Measurements from ENCODE around the gene WDR27. TPM values are rescaled to one million over a fixed set of nuclear protein-coding genes. Genes with fewer than 3 reads are reported as not detected.

The WDR27 gene
- total RNA-seq, 1 donor from 2014 or later: 41.5 TPM

GRCh38 chr6:169623975-169624374 is 77.9 kb downstream of the WDR27 start:
- intact Hi-C loops (cut with DNase I): no loop called here
- no peak for TF ChIP-seq POLR2A (IDR thresholded peaks at IDR 0.05)
- no peak for TF ChIP-seq POLR2AphosphoS5 (IDR thresholded peaks at IDR 0.05; ENCODE audit: insufficient read depth in 1 of 2, low read depth in 1 of 2)
- no peak for TF ChIP-seq CTCF (IDR thresholded peaks at IDR 0.05)

GRCh38 chr6:169623343-169623742 is 78.5 kb downstream of the WDR27 start:
- H3K27me3 ChIP-seq: no peaks in the 10 kb centered on the region
- DNase-seq (ENCODE audit: extremely low spot score in 2 of 2): no peak
- H3K27ac ChIP-seq: no peak overlapping the region
- H3K4me3 ChIP-seq: no peak overlapping the region
- no peak for TF ChIP-seq POLR2AphosphoS5 (IDR thresholded peaks at IDR 0.05; ENCODE audit: insufficient read depth in 1 of 2, low read depth in 1 of 2)
- TF ChIP-seq CTCF (IDR thresholded peaks at IDR 0.05): no peak
- TF ChIP-seq POLR2A (IDR thresholded peaks at IDR 0.05): no peak
- intact Hi-C loops (cut with DNase I): no loop called here
- H3K4me1 ChIP-seq: no peaks in the 10 kb centered on the region
- H3K9me3 ChIP-seq: no peaks in the 10 kb centered on the region
- H3K36me3 ChIP-seq: peaks cover 0 to 23% of the 10 kb centered on the region in 2 donors

More at GRCh38 chr6:169623975-169624374, 77.9 kb downstream of the WDR27 start:
- no peaks in the 10 kb centered on the region for H3K9me3 ChIP-seq
- H3K4me3 ChIP-seq: no peak overlapping the region
- no peak overlapping the region for H3K27ac ChIP-seq
- H3K36me3 ChIP-seq: peaks cover 0 to 23% of the 10 kb centered on the region in 2 donors
- DNase-seq (ENCODE audit: extremely low spot score in 2 of 2): no peak
- no peaks in the 10 kb centered on the region for H3K27me3 ChIP-seq
- H3K4me1 ChIP-seq: no peaks in the 10 kb centered on the region

GRCh38 chr6:169622618-169623017 is 79.2 kb downstream of the WDR27 start:
- Histone ChIP-seq H3K9me3 (no peaks in the 10 kb centered on the region), H3K4me3 (no peak overlapping the region), H3K4me1 (no peaks in the 10 kb centered on the region), H3K36me3 (peaks cover 0 to 20% of the 10 kb centered on the region in 2 donors), H3K27ac (no peak overlapping the region), H3K27me3 (no peaks in the 10 kb centered on the region)
- TF ChIP-seq CTCF (IDR thresholded peaks at IDR 0.05) (no peak), POLR2AphosphoS5 (IDR thresholded peaks at IDR 0.05; ENCODE audit: insufficient read depth in 1 of 2, low read depth in 1 of 2) (no peak), POLR2A (IDR thresholded peaks at IDR 0.05) (no peak)
- no peak for DNase-seq (ENCODE audit: extremely low spot score in 2 of 2)
- intact Hi-C loops (cut with DNase I): no loop called here

- intact Hi-C loops (cut with DNase I): no loop called here
- Histone ChIP-seq H3K9me3 (no peaks in the 10 kb centered on the region), H3K36me3 (peaks cover 0 to 16% of the 10 kb centered on the region in 2 donors), H3K4me1 (no peaks in the 10 kb centered on the region), H3K27me3 (no peaks in the 10 kb centered on the region), H3K27ac (no peak overlapping the region), H3K4me3 (no peak overlapping the region)
- TF ChIP-seq POLR2A (IDR thresholded peaks at IDR 0.05) (no peak), CTCF (IDR thresholded peaks at IDR 0.05) (no peak), POLR2AphosphoS5 (IDR thresholded peaks at IDR 0.05; ENCODE audit: insufficient read depth in 1 of 2, low read depth in 1 of 2) (no peak)
- no peak for DNase-seq (ENCODE audit: extremely low spot score in 2 of 2)
Measured at GRCh38 chr6:169621311-169621710, 80.5 kb downstream of the WDR27 start.

- H3K9me3 ChIP-seq: no peaks in the 10 kb centered on the region
- no peak for TF ChIP-seq POLR2AphosphoS5 (IDR thresholded peaks at IDR 0.05; ENCODE audit: insufficient read depth in 1 of 2, low read depth in 1 of 2)
- TF ChIP-seq POLR2A (IDR thresholded peaks at IDR 0.05): no peak
- no peak for TF ChIP-seq CTCF (IDR thresholded peaks at IDR 0.05)
- no peak overlapping the region for H3K27ac ChIP-seq
- H3K4me3 ChIP-seq: no peak overlapping the region
- no peak for DNase-seq (ENCODE audit: extremely low spot score in 2 of 2)
- no peaks in the 10 kb centered on the region for H3K27me3 ChIP-seq
- intact Hi-C loops (cut with DNase I): no loop called here
- peaks cover 0 to 16% of the 10 kb centered on the region in 2 donors for H3K36me3 ChIP-seq
- H3K4me1 ChIP-seq: no peaks in the 10 kb centered on the region
Measured at GRCh38 chr6:169620171-169621130, 81.4 kb downstream of the WDR27 start.
